Measurements from ENCODE around the gene PHC2.

DNA sequence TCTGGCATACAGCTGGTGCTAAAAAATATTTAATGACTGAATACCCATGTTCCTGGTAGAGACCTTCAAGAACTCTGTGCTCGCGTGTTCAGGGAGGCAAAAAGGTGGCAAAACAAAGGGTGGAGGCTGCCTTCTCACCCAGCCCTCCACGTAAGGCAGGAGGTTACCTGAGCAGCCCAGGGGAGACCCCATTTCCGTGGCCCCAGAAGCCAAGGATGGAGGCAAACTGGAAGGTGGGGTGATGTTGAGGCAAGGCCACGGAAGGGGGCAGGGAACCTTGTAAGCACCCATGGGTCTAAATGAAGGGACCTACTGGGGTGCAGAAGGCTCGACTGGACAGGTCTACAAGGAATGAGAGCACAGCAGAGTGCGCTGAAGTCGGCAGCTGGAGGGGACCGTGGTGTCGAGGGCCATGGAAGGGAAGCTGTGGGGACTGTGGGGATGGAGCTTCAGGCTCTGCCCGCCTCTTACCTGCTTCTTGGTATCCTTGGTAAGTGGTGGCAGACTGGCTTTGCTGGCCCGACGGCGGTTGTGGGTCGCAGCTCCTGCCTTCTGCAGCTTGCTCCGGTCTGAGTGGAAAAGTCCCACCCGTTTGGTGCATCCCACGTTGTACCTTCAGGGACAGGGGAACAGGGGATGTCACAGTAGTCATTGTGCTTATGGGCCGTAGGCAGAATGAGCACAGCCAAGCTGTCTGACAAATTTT, 101.1 kb downstream of the PHC2 start:
- TF ChIP-seq, protein P1, sequence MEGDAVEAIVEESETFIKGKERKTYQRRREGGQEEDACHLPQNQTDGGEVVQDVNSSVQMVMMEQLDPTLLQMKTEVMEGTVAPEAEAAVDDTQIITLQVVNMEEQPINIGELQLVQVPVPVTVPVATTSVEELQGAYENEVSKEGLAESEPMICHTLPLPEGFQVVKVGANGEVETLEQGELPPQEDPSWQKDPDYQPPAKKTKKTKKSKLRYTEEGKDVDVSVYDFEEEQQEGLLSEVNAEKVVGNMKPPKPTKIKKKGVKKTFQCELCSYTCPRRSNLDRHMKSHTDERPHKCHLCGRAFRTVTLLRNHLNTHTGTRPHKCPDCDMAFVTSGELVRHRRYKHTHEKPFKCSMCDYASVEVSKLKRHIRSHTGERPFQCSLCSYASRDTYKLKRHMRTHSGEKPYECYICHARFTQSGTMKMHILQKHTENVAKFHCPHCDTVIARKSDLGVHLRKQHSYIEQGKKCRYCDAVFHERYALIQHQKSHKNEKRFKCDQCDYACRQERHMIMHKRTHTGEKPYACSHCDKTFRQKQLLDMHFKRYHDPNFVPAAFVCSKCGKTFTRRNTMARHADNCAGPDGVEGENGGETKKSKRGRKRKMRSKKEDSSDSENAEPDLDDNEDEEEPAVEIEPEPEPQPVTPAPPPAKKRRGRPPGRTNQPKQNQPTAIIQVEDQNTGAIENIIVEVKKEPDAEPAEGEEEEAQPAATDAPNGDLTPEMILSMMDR (IDR thresholded peaks at IDR 0.05): no peak
- TF ChIP-seq POLR2A (IDR thresholded peaks at IDR 0.05): no peak
